ENCODE results near the gene POLG2.

POLG2 gene

DNA sequence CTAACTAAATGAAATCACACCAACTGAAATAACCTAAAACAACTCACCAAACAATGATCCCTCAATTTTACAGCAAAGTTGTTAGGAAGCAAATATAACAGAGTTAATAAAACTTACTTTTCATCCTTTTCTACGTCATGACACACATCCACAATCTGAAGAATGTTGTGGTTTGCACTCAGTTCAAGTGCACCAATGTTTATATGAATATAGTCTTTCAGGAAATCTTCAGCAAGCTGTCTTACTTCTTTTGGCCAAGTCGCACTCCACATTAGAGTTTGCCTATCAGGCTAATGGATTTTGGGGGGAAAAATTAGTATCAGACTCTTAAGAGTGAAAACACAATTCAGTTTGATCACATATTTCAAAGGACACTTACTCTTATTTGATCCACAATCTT lies 6.0 kb upstream of the POLG2 start:
- no peak overlapping the region for H3K4me3 ChIP-seq (ENCODE audit: low read depth, low read length)
- TF ChIP-seq, protein P1, sequence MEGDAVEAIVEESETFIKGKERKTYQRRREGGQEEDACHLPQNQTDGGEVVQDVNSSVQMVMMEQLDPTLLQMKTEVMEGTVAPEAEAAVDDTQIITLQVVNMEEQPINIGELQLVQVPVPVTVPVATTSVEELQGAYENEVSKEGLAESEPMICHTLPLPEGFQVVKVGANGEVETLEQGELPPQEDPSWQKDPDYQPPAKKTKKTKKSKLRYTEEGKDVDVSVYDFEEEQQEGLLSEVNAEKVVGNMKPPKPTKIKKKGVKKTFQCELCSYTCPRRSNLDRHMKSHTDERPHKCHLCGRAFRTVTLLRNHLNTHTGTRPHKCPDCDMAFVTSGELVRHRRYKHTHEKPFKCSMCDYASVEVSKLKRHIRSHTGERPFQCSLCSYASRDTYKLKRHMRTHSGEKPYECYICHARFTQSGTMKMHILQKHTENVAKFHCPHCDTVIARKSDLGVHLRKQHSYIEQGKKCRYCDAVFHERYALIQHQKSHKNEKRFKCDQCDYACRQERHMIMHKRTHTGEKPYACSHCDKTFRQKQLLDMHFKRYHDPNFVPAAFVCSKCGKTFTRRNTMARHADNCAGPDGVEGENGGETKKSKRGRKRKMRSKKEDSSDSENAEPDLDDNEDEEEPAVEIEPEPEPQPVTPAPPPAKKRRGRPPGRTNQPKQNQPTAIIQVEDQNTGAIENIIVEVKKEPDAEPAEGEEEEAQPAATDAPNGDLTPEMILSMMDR (IDR thresholded peaks at IDR 0.05; ENCODE audit: low read depth, low read length), result no peak

DNA sequence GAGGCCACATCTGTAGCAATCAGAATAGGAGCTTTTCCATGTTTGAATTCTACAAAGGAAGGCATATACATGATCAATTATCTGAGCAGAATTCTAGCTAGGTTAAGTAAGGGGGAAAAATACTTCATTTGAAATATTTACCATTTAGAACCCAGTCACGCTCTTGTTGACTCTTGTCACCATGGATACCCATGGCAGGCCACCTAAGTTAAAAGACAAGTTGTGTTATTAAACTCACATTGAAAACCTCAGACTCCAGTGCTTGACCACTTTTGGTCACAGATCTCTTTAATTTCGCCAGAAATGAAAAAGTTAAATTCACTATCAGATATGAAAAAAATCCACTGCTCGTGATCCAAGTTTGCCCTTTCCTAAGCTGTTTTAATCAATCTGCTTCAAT lies 5.2 kb upstream of the POLG2 start:
- H3K4me3 ChIP-seq (ENCODE audit: low read depth, low read length), result no peak overlapping the region

DNA sequence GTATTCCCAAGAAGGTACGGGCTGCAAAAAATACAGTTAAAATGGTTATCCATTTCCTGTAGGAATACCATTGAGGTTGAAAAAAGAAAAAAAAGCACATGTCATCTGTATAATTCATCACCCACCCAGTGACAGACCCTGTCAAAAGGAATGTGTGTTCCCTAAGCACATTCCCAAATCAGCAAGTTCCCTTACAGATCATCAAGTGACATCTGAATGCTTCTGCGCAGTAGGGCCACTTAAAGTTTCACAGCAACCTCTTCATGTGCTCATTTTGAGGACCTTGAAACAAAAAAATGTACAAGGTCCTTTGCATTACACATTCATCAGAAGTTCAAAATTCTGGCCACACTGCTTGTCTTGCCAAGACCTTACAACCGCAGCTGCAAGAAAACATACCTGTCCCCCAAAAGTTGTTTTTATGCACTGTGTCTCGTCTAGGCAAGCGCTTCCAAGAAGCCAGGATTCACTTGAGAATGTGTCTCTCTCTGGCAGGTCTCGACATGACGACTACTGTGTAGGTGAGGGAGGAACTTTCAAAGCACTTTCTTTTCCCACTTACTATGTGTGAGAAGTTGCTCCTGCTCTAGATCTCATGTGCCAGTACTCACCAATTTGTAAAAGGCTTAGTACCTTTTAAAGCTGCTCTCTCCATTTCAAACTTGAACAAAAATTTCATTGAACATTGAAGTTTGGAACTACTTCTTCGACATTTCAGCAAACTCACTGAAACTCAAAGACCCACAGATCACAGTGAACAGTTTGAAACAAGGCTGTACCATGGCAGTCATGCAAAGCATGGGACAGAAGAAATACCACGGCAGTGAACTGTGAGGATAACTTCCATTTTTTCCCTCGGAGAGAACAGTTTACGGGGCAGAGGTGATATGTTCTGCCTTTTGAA lies 4.3 kb upstream of the POLG2 start:
- no peak overlapping the region for H3K4me3 ChIP-seq (ENCODE audit: low read depth, low read length)
- TF ChIP-seq, protein P1 (IDR thresholded peaks at IDR 0.05; ENCODE audit: low read depth, low read length), result no peak

More for the DNA sequence above, 5.2 kb upstream of the POLG2 start:
- TF ChIP-seq, protein P1 (IDR thresholded peaks at IDR 0.05; ENCODE audit: low read depth, low read length), result no peak

DNA sequence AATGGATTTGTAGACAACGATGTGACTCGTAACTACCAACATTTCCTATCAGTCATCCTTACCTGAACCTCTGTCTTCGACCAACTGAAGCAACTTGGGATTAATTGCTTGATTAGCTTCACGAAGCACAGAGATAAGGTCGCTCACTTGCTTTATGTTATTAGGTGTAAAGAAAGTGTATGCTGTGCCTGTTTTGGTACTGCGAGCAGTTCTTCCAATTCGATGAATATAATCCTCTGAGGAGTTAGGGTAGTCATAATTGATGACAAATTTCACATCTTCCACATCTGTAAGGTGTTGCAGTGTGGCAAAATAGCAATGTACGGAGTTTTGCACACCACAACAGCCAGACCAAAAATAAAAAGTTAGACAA lies 3.6 kb upstream of the POLG2 start:
- TF ChIP-seq, protein P1 (IDR thresholded peaks at IDR 0.05; ENCODE audit: low read depth, low read length), result no peak
- H3K4me3 ChIP-seq (ENCODE audit: low read depth, low read length), result no peak overlapping the region

DNA sequence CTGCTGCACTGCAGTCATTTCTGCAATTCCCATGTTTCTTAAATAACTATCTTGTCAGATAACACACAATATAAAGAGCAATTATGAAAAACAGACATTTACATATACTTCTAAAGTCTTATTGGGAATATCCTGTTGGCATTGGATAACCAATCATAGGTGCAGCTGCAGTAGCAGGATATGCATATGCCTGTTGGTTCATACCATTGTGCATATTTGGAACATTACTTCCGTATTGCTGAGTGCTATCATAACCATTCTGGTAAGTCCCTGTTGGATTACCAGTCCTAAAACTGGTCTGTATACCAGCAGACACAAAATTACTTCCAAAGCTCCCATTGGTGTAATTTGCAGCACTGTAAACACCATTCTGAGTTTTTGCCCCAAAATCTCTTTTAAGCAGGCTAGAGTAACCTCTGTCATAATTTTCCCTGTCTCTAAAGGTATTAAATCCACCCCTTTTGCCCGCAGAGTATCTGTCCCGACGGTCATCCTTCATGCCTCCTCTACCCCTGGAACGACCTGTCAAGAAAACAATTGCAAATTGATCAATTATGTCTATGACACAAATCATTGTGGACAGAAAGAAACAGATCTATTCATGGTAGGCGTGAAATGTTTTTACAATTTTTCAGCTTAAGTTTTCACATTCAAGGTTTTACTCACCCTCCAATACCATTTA lies 3.1 kb upstream of the POLG2 start:
- H3K4me3 ChIP-seq (ENCODE audit: low read depth, low read length), result no peak overlapping the region
- TF ChIP-seq, protein P1 (IDR thresholded peaks at IDR 0.05; ENCODE audit: low read depth, low read length), result no peak

DNA sequence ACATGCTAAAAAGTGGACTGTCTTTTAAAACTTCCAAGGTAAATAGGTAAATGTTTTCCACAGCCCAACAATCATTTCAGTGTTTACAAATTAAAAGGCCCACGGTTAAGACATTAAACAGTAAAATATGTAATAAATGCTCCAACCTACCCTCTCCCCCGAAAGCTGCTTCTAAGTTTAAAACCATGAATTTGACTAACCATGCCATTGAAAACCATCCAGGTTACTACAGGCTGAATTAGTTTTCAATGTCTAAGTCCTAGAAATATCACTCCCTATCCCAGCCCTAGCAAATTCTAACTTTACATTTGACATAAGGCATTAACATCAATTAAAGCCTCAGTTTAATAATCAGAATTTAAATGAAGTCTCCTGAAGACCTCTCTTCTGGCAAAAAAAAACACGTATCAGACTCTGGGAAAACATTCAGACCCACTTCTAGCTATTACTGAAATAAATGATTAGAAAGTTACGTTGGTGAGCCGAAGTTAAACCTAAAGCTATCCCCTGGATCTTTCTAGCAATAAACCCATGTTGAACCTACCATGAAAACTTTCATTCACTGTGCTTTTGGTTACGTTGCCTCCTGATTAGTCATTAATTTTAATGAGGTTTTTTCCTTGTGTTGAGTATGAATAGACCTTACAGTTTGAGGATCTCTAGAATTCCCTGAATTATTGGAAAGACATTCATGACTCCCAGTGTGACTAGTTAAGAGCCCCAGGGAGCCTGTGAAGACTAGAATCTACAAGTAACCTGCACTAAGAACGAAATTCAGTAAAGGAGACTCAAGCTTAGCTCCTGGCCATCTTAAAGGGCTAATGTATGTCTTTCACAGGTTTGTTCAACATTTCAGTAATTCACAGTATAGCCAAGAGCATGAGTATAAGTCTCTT lies 1.7 kb upstream of the POLG2 start:
- no peak overlapping the region for H3K4me3 ChIP-seq (ENCODE audit: low read depth, low read length)
- TF ChIP-seq, protein P1 (IDR thresholded peaks at IDR 0.05; ENCODE audit: low read depth, low read length), result no peak
